Ectodermal cell (in vitro differentiated cells): ENCODE results near the gene SEPTIN1. TPM values are rescaled to one million over a fixed set of nuclear protein-coding genes. Genes with fewer than 3 reads are reported as not detected.

Experiments used
- H3K27ac ChIP-seq: 2 replicates; pipeline ENCODE4 v1.7.0; 2013; ENCODE audit warnings: mild to moderate bottlenecking, low read depth, low read length; ENCODE audit not compliant: insufficient read depth, poor library complexity, severe bottlenecking
- H3K27me3 ChIP-seq: 2 replicates; pipeline ENCODE4 v1.7.0; 2013; ENCODE audit warnings: mild to moderate bottlenecking, low read length; ENCODE audit not compliant: insufficient read depth, control insufficient read depth, poor library complexity, severe bottlenecking
- H3K36me3 ChIP-seq: one replicate; pipeline ENCODE4 v1.7.0; 2013; ENCODE audit warnings: low read length; ENCODE audit not compliant: control insufficient read depth, insufficient read depth
- H3K4me1 ChIP-seq: one replicate; pipeline ENCODE4 v1.7.0; 2013; ENCODE audit warnings: low read length; ENCODE audit not compliant: control insufficient read depth, insufficient read depth
- H3K4me3 ChIP-seq: 2 replicates; pipeline ENCODE4 v1.7.0; 2013; ENCODE audit warnings: low read depth, low read length, control low read depth; ENCODE audit not compliant: insufficient read depth
- H3K9me3 ChIP-seq: 2 replicates; pipeline ENCODE4 v1.7.0; 2013; ENCODE audit warnings: mild to moderate bottlenecking, low read length, moderate library complexity; ENCODE audit not compliant: control insufficient read depth
- WGBS, 2 experiments: methylation state at CpG; one replicate each; pipeline ENCODE4 v1.1.7; 2013; ENCODE audit warnings: missing lambda C conversion rate in 2 of 2; 5-methylcytosine and 5-hydroxymethylcytosine counted together
- polyA plus RNA-seq, 4 experiments: library from polyadenylated mRNA; stranded (reverse); fragments of 50-300 nt; gene quantifications; one replicate each; pipeline ENCODE4 v1.2.3, GENCODE V29; 2013

Gene SEPTIN1
- polyA plus RNA-seq (2013, experiment 1 of 4), result 3.1 TPM
- 2.3 TPM for polyA plus RNA-seq (2013, experiment 2 of 4)
- 3.8 TPM for polyA plus RNA-seq (2013, experiment 3 of 4)
- polyA plus RNA-seq (2013, experiment 4 of 4), result 4.1 TPM

GRCh38 chr16:30382111-30382881, at the start of gene SEPTIN1:
Gene SEPTIN1, minus strand, starts transcription at chr16:30382561. Its CDS starts 19 bp downstream, at chr16:30382542.
- no peak within 1 kb of the TSS for H3K27ac ChIP-seq
- H3K4me3 ChIP-seq, result no peak within 1 kb of the TSS
- no peaks in the 10 kb centered on the region for H3K9me3 ChIP-seq
- WGBS, 2 experiments, result 86 to 91% methylated on average over 11 to 12 of the region's 12 CpGs
- H3K36me3 ChIP-seq, result no peaks in the 10 kb centered on the region
- H3K4me1 ChIP-seq, result peaks cover 2% of the 10 kb centered on the region
- no peaks in the 10 kb centered on the region for H3K27me3 ChIP-seq

- Histone ChIP-seq H3K27ac (no peak overlapping the region), H3K36me3 (no peaks in the 10 kb centered on the region), H3K27me3 (peaks cover 5% of the 10 kb centered on the region), H3K9me3 (no peaks in the 10 kb centered on the region), H3K4me3 (peak overlapping the region; percentile 5), H3K4me1 (no peaks in the 10 kb centered on the region)
- 55 to 60% methylated on average over 19 of the region's 19 CpGs for WGBS, 2 experiments
These were observed 48.1 kb upstream of the SEPTIN1 start for GRCh38 chr16:30430428-30430970.

GRCh38 chr16:30429678-30430427, 47.5 kb upstream of the SEPTIN1 start, which contains the start of gene DCTPP1:
Gene DCTPP1, minus strand, starts transcription at chr16:30430030. Its CDS starts 50 bp downstream, at chr16:30429980.
- Histone ChIP-seq H3K27me3 (peaks cover 5% of the 10 kb centered on the region), H3K4me1 (no peaks in the 10 kb centered on the region), H3K27ac (no peak within 1 kb of the TSS), H3K4me3 (peak within 1 kb of the TSS; percentile 85), H3K9me3 (no peaks in the 10 kb centered on the region), H3K36me3 (no peaks in the 10 kb centered on the region)
- WGBS, 2 experiments, result 0 to 1% methylated on average over 49 of the region's 49 CpGs

- Histone ChIP-seq H3K27ac (no peak overlapping the region), H3K27me3 (peaks cover 5% of the 10 kb centered on the region), H3K4me1 (no peaks in the 10 kb centered on the region), H3K36me3 (peaks cover 5% of the 10 kb centered on the region), H3K4me3 (peak overlapping the region; percentile 85), H3K9me3 (no peaks in the 10 kb centered on the region)
- WGBS, 2 experiments, result 3 to 4% methylated on average over 11 of the region's 11 CpGs
These were observed 47.0 kb upstream of the SEPTIN1 start for GRCh38 chr16:30429418-30429677.

GRCh38 chr16:30428055-30428454, 45.7 kb upstream of the SEPTIN1 start:
- Histone ChIP-seq H3K4me3 (no peak overlapping the region), H3K4me1 (no peaks in the 10 kb centered on the region), H3K27ac (no peak overlapping the region), H3K36me3 (peaks cover 17% of the 10 kb centered on the region), H3K27me3 (no peaks in the 10 kb centered on the region), H3K9me3 (no peaks in the 10 kb centered on the region)
- WGBS, 2 experiments, result 95 to 98% methylated on average over 4 of the region's 4 CpGs

- Histone ChIP-seq H3K4me1 (peaks cover 5% of the 10 kb centered on the region), H3K36me3 (peaks cover 24% of the 10 kb centered on the region)
These were observed 38.6 kb upstream of the SEPTIN1 start for GRCh38 chr16:30421010-30421409.

GRCh38 chr16:30418350-30419181, 36.2 kb upstream of the SEPTIN1 start:
- no peaks in the 10 kb centered on the region for H3K9me3 ChIP-seq
- peaks cover 5% of the 10 kb centered on the region for H3K4me1 ChIP-seq
- peak overlapping the region; percentile 45 for H3K4me3 ChIP-seq
- WGBS, 2 experiments, result 66 to 67% methylated on average over 28 to 30 of the region's 31 CpGs
- H3K27me3 ChIP-seq, result no peaks in the 10 kb centered on the region
- H3K27ac ChIP-seq, result peak overlapping the region; percentile 50
- peaks cover 15% of the 10 kb centered on the region for H3K36me3 ChIP-seq

More at GRCh38 chr16:30421010-30421409, 38.6 kb upstream of the SEPTIN1 start:
- Histone ChIP-seq H3K9me3 (no peaks in the 10 kb centered on the region), H3K4me3 (no peak overlapping the region), H3K27me3 (no peaks in the 10 kb centered on the region), H3K27ac (no peak overlapping the region)
- WGBS, 2 experiments, result 92 to 95% methylated on average over 5 of the region's 5 CpGs

GRCh38 chr16:30417529-30418349, 35.4 kb upstream of the SEPTIN1 start:
- H3K36me3 ChIP-seq, result peaks cover 13% of the 10 kb centered on the region
- 3 to 4% methylated on average over 140 of the region's 140 CpGs for WGBS, 2 experiments
- H3K27ac ChIP-seq, result peak overlapping the region; percentile 50
- H3K4me3 ChIP-seq, result peak overlapping the region; percentile 45
- H3K9me3 ChIP-seq, result no peaks in the 10 kb centered on the region
- H3K27me3 ChIP-seq, result no peaks in the 10 kb centered on the region
- H3K4me1 ChIP-seq, result peaks cover 5% of the 10 kb centered on the region
